Retinal pigment epithelial cell (primary cell): ENCODE data around the gene PARP16.
"Not testable (repeated sequence)": the region's sequence is repeated elsewhere in the genome, so short reads cannot be mapped to it uniquely, and the experiment has no call there.

Experiments used
- DNase-seq: peaks from one replicate; pipeline ENCODE4 v3.0.0-alpha.2; 2010; ENCODE audit warnings: low read depth
- H3K4me3 ChIP-seq: 2 replicates; pipeline ENCODE4 v1.5.1; 2011; ENCODE audit warnings: mild to moderate bottlenecking, low read length, control low read depth, moderate library complexity
- CTCF ChIP-seq: conservative IDR thresholded peaks from 2 replicates; pipeline ENCODE4 v1.5.1; 2011; ENCODE audit warnings: low read depth, low read length, control low read depth, inconsistent platforms

Gene PARP16

GRCh38 chr15:65277015-65277414 is 9.7 kb downstream of the PARP16 start:
- H3K4me3 ChIP-seq: no peak overlapping the region
- TF ChIP-seq CTCF: no peak
- DNase-seq: no peak

GRCh38 chr15:65275728-65276126 is 11.0 kb downstream of the PARP16 start:
- no peak for DNase-seq
- no peak overlapping the region for H3K4me3 ChIP-seq
- no peak for TF ChIP-seq CTCF

- no peak for DNase-seq
Measured at GRCh38 chr15:65275104-65275727, 11.5 kb downstream of the PARP16 start.

GRCh38 chr15:65270811-65271545 is 15.7 kb downstream of the PARP16 start:
- peak; percentile 93 for TF ChIP-seq CTCF

More at GRCh38 chr15:65275104-65275727, 11.5 kb downstream of the PARP16 start:
- no peak for TF ChIP-seq CTCF
- no peak overlapping the region for H3K4me3 ChIP-seq

GRCh38 chr15:65268411-65268810 is 18.3 kb downstream of the PARP16 start:
- H3K4me3 ChIP-seq: no peak overlapping the region
- no peak for DNase-seq
- TF ChIP-seq CTCF: no peak

More at GRCh38 chr15:65270811-65271545, 15.7 kb downstream of the PARP16 start:
- DNase-seq: peak; percentile 46
- H3K4me3 ChIP-seq: not testable (repeated sequence)

GRCh38 chr15:65266469-65266868 is 20.2 kb downstream of the PARP16 start:
- no peak for DNase-seq
- no peak for TF ChIP-seq CTCF

More at GRCh38 chr15:65266469-65266868, 20.2 kb downstream of the PARP16 start:
- no peak overlapping the region for H3K4me3 ChIP-seq
